ENCODE measurements around the gene C19orf12.

Gene C19orf12

GRCh38 chr19:29752450-29753025 is 37.5 kb upstream of the C19orf12 start:
- WGBS: 90% methylated on average over 11 of the region's 11 CpGs
- no peak overlapping the region for H3K9ac ChIP-seq (ENCODE audit: low read depth, low read length)
- no peaks in the 10 kb centered on the region for H3K9me3 ChIP-seq (ENCODE audit: insufficient read depth, low read depth, low read length)
- no peak overlapping the region for H3K4me3 ChIP-seq (ENCODE audit: low read length)
- no peaks in the 10 kb centered on the region for H3K36me3 ChIP-seq (ENCODE audit: insufficient read depth, low read length)
- no peak overlapping the region for H3K27ac ChIP-seq (ENCODE audit: low read depth, low read length)
- no peaks in the 10 kb centered on the region for H3K4me1 ChIP-seq (ENCODE audit: insufficient read depth, low read length)
- H3K27me3 ChIP-seq (ENCODE audit: insufficient read depth, low read length): no peaks in the 10 kb centered on the region

- Histone ChIP-seq H3K9me3 (ENCODE audit: insufficient read depth, low read depth, low read length) (no peaks in the 10 kb centered on the region), H3K27ac (ENCODE audit: low read depth, low read length) (no peak overlapping the region), H3K27me3 (ENCODE audit: insufficient read depth, low read length) (no peaks in the 10 kb centered on the region), H3K36me3 (ENCODE audit: insufficient read depth, low read length) (no peaks in the 10 kb centered on the region), H3K9ac (ENCODE audit: low read depth, low read length) (no peak overlapping the region), H3K4me1 (ENCODE audit: insufficient read depth, low read length) (no peaks in the 10 kb centered on the region), H3K4me3 (ENCODE audit: low read length) (no peak overlapping the region)
- 89% methylated on average over 3 of the region's 3 CpGs for WGBS
These were observed 36.9 kb upstream of the C19orf12 start for GRCh38 chr19:29751932-29752331.

GRCh38 chr19:29750001-29750400 is 34.9 kb upstream of the C19orf12 start:
- 95% methylated on average over 4 of the region's 5 CpGs for WGBS
- H3K27me3 ChIP-seq (ENCODE audit: insufficient read depth, low read length): no peaks in the 10 kb centered on the region

GRCh38 chr19:29748996-29749849 is 34.2 kb upstream of the C19orf12 start:
- Histone ChIP-seq H3K9me3 (ENCODE audit: insufficient read depth, low read depth, low read length) (no peaks in the 10 kb centered on the region), H3K4me1 (ENCODE audit: insufficient read depth, low read length) (no peaks in the 10 kb centered on the region), H3K36me3 (ENCODE audit: insufficient read depth, low read length) (no peaks in the 10 kb centered on the region), H3K4me3 (ENCODE audit: low read length) (no peak overlapping the region), H3K27ac (ENCODE audit: low read depth, low read length) (no peak overlapping the region), H3K9ac (ENCODE audit: low read depth, low read length) (no peak overlapping the region), H3K27me3 (ENCODE audit: insufficient read depth, low read length) (no peaks in the 10 kb centered on the region)
- WGBS: 86% methylated on average over 7 of the region's 7 CpGs

More at GRCh38 chr19:29750001-29750400, 34.9 kb upstream of the C19orf12 start:
- Histone ChIP-seq H3K4me3 (ENCODE audit: low read length) (no peak overlapping the region), H3K9me3 (ENCODE audit: insufficient read depth, low read depth, low read length) (no peaks in the 10 kb centered on the region), H3K9ac (ENCODE audit: low read depth, low read length) (no peak overlapping the region), H3K36me3 (ENCODE audit: insufficient read depth, low read length) (no peaks in the 10 kb centered on the region), H3K4me1 (ENCODE audit: insufficient read depth, low read length) (no peaks in the 10 kb centered on the region), H3K27ac (ENCODE audit: low read depth, low read length) (no peak overlapping the region)

GRCh38 chr19:29745253-29745652 is 30.2 kb upstream of the C19orf12 start:
- Histone ChIP-seq H3K9ac (ENCODE audit: low read depth, low read length) (no peak overlapping the region), H3K27me3 (ENCODE audit: insufficient read depth, low read length) (no peaks in the 10 kb centered on the region), H3K4me1 (ENCODE audit: insufficient read depth, low read length) (no peaks in the 10 kb centered on the region), H3K36me3 (ENCODE audit: insufficient read depth, low read length) (no peaks in the 10 kb centered on the region), H3K9me3 (ENCODE audit: insufficient read depth, low read depth, low read length) (no peaks in the 10 kb centered on the region), H3K27ac (ENCODE audit: low read depth, low read length) (no peak overlapping the region), H3K4me3 (ENCODE audit: low read length) (no peak overlapping the region)
- WGBS: 76% methylated on average over 6 of the region's 6 CpGs

GRCh38 chr19:29743681-29744080 is 28.6 kb upstream of the C19orf12 start:
- no peaks in the 10 kb centered on the region for H3K27me3 ChIP-seq (ENCODE audit: insufficient read depth, low read length)
- no peaks in the 10 kb centered on the region for H3K9me3 ChIP-seq (ENCODE audit: insufficient read depth, low read depth, low read length)
- no peak overlapping the region for H3K4me3 ChIP-seq (ENCODE audit: low read length)
- H3K9ac ChIP-seq (ENCODE audit: low read depth, low read length): no peak overlapping the region
- H3K36me3 ChIP-seq (ENCODE audit: insufficient read depth, low read length): no peaks in the 10 kb centered on the region
- H3K4me1 ChIP-seq (ENCODE audit: insufficient read depth, low read length): no peaks in the 10 kb centered on the region
- H3K27ac ChIP-seq (ENCODE audit: low read depth, low read length): no peak overlapping the region

- no peak overlapping the region for H3K9ac ChIP-seq (ENCODE audit: low read depth, low read length)
- no peak overlapping the region for H3K4me3 ChIP-seq (ENCODE audit: low read length)
- H3K27ac ChIP-seq (ENCODE audit: low read depth, low read length): no peak overlapping the region
- no peaks in the 10 kb centered on the region for H3K36me3 ChIP-seq (ENCODE audit: insufficient read depth, low read length)
- 76% methylated on average over 5 of the region's 5 CpGs for WGBS
- H3K4me1 ChIP-seq (ENCODE audit: insufficient read depth, low read length): no peaks in the 10 kb centered on the region
- no peaks in the 10 kb centered on the region for H3K27me3 ChIP-seq (ENCODE audit: insufficient read depth, low read length)
- H3K9me3 ChIP-seq (ENCODE audit: insufficient read depth, low read depth, low read length): no peaks in the 10 kb centered on the region
These were observed 26.7 kb upstream of the C19orf12 start for GRCh38 chr19:29741776-29742175.

GRCh38 chr19:29741226-29741625 is 26.2 kb upstream of the C19orf12 start:
- Histone ChIP-seq H3K27ac (ENCODE audit: low read depth, low read length) (no peak overlapping the region), H3K27me3 (ENCODE audit: insufficient read depth, low read length) (no peaks in the 10 kb centered on the region), H3K4me1 (ENCODE audit: insufficient read depth, low read length) (no peaks in the 10 kb centered on the region), H3K9me3 (ENCODE audit: insufficient read depth, low read depth, low read length) (no peaks in the 10 kb centered on the region), H3K4me3 (ENCODE audit: low read length) (no peak overlapping the region), H3K9ac (ENCODE audit: low read depth, low read length) (no peak overlapping the region), H3K36me3 (ENCODE audit: insufficient read depth, low read length) (no peaks in the 10 kb centered on the region)
- 90% methylated on average over 10 of the region's 10 CpGs for WGBS

GRCh38 chr19:29737461-29738000 is 22.5 kb upstream of the C19orf12 start:
- WGBS: 91% methylated on average over 11 of the region's 11 CpGs
- no peaks in the 10 kb centered on the region; the same call in 1 of the 2 replicates for H3K27me3 ChIP-seq (ENCODE audit: insufficient read depth, low read length)
- no peaks in the 10 kb centered on the region for H3K4me1 ChIP-seq (ENCODE audit: insufficient read depth, low read length)
- H3K36me3 ChIP-seq (ENCODE audit: insufficient read depth, low read length): no peaks in the 10 kb centered on the region
- no peak overlapping the region for H3K27ac ChIP-seq (ENCODE audit: low read depth, low read length)
- H3K9ac ChIP-seq (ENCODE audit: low read depth, low read length): no peak overlapping the region
- no peak overlapping the region for H3K4me3 ChIP-seq (ENCODE audit: low read length)
- H3K9me3 ChIP-seq (ENCODE audit: insufficient read depth, low read depth, low read length): no peaks in the 10 kb centered on the region

- Histone ChIP-seq H3K9ac (ENCODE audit: low read depth, low read length) (no peak overlapping the region), H3K4me3 (ENCODE audit: low read length) (no peak overlapping the region), H3K27ac (ENCODE audit: low read depth, low read length) (no peak overlapping the region), H3K9me3 (ENCODE audit: insufficient read depth, low read depth, low read length) (no peaks in the 10 kb centered on the region), H3K27me3 (ENCODE audit: insufficient read depth, low read length) (no peaks in the 10 kb centered on the region; the same call in 1 of the 2 replicates), H3K36me3 (ENCODE audit: insufficient read depth, low read length) (no peaks in the 10 kb centered on the region), H3K4me1 (ENCODE audit: insufficient read depth, low read length) (no peaks in the 10 kb centered on the region)
- 91% methylated on average over 5 of the region's 5 CpGs for WGBS
These were observed 20.8 kb upstream of the C19orf12 start for GRCh38 chr19:29735829-29736228.

GRCh38 chr19:29731331-29731850 is 16.3 kb upstream of the C19orf12 start:
- no peaks in the 10 kb centered on the region for H3K36me3 ChIP-seq (ENCODE audit: insufficient read depth, low read length)
- 90% methylated on average over 13 of the region's 13 CpGs for WGBS
- H3K27ac ChIP-seq (ENCODE audit: low read depth, low read length): no peak overlapping the region
- H3K9me3 ChIP-seq (ENCODE audit: insufficient read depth, low read depth, low read length): no peaks in the 10 kb centered on the region
- no peaks in the 10 kb centered on the region; the same call in 1 of the 2 replicates for H3K27me3 ChIP-seq (ENCODE audit: insufficient read depth, low read length)
- H3K4me1 ChIP-seq (ENCODE audit: insufficient read depth, low read length): no peaks in the 10 kb centered on the region
- H3K9ac ChIP-seq (ENCODE audit: low read depth, low read length): no peak overlapping the region
- H3K4me3 ChIP-seq (ENCODE audit: low read length): no peak overlapping the region

All from HUES64 (cell line).